Prostate gland (tissue), 2 donors: ENCODE data around the gene BBS9.

ENCODE experiments used
- CTCF ChIP-seq, 4 experiments: fragments of 200-600 bp in 2 of 4; fragments of 450-650 bp in 2 of 4; sonication (generic) in 2 of 4; IDR thresholded peaks; 1 replicate in 3 of 4; 2 replicates in 1 of 4; pipeline ENCODE4 v1.5.1; 2016 to 2019; ENCODE audit warnings: antibody characterized with exemption in 4 of 4, mild to moderate bottlenecking in 2 of 4, moderate library complexity in 2 of 4
- POLR2AphosphoS5 ChIP-seq: sonication (generic); formaldehyde crosslinking; IDR thresholded peaks from one replicate; pipeline ENCODE4 v1.6.1; 2017; ENCODE audit warnings: antibody characterized with exemption

GRCh38 chr7:33425395-33425794 is 296.0 kb downstream of the BBS9 start:
- TF ChIP-seq CTCF (IDR thresholded peaks at IDR 0.05) (no peak), POLR2AphosphoS5 (no peak)
